ENCODE measurements around the gene PIP5K1C.

PIP5K1C gene

DNA sequence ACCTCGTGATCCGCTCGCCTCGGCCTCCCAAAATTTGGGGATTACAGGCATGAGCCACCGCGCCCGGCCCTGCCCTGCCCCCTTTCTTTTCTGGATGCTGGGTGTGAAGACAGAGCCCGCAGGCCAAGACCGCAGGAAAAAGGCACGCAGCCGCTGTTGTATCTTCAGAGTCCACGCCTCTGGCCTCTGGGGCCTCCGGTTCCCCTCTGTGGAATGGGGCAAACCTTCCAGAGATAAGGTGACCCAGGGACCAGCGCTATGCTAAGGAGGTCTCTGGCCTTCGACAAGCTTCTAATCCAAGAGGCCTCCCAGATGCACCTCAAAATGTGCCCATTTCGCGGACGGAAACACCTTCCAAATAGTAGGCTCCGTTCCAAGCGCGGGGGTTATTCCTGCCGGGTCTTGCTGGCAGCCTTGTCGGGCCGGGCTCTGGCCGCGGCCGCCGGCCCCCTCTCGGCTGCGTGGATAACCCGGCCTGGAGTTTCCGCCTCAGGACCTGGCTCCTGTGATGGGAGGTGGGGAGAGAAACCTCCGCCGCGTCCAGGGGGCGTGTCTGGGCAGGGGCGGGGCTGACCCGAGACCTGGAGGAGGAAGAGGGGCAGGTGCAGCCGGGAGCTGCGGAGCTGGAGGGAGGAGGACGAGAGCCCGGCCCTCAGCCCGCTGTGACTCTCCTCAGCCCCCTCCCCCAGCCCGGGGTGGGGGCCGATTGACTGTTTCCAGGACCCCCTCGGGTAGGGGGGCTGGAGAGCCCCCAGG, 21.0 kb upstream of the PIP5K1C start:
- DNase-seq = peak; percentile 72

DNA sequence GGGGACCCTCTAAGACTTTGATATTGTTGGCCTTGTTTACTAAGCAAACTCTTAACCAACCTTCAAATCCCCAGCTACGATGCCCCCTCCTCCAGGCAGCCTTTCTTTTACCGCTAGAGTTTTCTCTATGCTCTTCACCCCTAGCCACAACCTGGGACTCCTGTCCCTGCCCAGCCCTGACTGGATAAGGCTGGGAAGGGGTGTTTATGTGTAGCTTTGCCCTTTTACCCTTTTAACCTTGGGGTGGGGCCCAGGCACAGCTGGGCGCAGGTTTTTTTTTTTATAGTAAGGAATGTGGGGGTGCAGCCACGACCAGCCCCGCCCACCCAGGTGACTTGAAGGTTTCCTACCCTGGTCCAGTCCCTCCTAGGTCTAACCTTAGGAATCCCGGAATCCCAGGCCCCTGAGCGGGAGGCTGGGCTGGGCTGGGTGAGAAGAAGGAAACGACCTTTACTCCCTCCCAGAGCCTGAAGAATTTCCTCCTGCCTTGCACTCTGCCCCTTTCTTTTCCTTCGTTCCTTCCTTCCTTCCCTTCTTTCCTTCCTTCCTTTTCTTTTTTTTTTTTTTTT, 20.2 kb upstream of the PIP5K1C start:
- no peak for DNase-seq

DNA sequence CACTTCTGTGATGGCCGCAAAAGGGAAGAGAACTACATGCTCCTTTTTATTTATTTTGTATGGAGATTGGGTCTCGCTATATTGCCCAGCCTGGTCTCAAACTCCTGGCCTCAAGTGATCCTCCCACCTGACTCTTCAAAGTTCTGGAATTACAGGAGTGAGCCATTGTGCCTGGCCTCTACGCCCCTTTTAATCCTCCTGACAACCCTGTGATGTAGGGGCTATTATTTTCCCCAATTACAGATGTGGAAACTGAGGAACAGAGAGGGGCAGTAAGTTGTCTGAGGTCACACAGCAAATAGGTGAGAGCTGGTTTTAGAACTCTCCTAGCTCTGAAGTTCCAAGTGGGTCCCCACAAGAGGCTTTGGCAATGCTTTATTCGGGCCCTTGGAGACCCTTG, 19.6 kb upstream of the PIP5K1C start:
- no peak for DNase-seq

DNA sequence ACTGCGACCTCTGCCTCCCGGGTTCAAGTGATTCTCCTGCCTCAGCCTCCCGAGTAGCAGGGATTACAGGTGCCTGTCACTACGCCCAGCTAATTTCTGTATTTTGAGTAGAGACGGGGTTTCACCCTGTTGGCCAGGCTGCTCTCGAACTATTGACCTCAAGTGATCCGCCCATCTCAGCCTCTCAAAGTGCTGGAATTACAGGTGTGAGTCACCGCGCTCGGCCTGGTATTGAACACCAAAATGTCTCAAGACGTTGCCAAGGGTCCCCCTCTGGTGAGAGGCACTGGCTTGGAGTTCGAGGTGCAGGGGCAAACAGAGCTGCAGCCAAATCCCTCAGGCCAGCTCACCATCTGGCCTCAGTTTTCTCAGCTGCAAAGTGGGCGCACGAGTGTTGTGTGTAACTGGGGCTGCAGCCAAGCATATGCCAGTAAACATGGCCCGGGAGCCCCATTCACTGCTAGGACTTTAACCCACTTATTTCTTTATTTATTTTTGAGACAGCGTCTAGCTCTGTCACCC, 15.9 kb upstream of the PIP5K1C start:
- DNase-seq = no peak

DNA sequence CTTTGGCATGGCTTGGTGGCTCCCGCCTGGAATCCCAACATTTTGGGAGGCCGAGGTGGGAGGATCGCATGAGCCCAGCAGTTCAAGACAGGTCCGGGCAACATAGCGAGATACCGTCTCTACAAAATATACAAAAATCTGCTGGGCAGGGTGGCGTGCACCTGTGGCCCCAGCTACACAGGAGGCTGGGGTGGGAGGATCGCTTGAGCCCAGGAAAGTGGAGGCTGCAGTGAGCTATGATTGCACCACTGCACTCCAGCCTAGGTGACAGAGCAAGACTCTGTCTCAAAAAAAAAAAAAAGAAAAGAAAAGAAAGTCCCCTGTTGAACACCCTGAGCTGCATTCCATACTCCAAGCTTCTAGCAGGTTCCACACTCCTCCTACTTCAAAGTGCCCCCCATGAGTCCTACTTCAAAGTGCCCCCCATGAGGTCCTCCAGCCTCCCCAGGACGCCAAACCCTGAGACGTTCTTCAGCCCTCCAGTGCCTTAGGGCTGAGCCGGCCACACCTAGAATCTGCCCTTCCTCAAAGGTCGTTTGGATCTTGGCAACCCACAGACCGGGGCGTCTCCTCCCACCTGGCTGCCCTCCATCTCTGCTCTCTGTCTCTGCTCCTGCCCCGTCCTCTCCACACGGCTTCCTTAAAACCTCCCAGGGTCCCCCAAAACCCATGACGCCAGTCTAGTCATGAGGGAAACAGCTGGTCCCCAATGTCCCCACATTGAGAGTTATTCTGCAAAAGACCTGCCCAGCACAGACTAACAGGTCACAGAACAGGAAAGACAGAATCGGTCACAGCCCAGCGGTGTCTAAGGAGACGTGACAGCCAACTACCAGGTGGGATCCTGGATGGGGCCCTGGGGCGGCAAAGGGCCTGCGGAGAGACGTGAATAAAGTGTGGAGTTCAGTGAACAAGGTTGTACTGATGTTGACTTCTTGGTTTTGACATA, 12.7 kb upstream of the PIP5K1C start:
- no peak for DNase-seq

DNA sequence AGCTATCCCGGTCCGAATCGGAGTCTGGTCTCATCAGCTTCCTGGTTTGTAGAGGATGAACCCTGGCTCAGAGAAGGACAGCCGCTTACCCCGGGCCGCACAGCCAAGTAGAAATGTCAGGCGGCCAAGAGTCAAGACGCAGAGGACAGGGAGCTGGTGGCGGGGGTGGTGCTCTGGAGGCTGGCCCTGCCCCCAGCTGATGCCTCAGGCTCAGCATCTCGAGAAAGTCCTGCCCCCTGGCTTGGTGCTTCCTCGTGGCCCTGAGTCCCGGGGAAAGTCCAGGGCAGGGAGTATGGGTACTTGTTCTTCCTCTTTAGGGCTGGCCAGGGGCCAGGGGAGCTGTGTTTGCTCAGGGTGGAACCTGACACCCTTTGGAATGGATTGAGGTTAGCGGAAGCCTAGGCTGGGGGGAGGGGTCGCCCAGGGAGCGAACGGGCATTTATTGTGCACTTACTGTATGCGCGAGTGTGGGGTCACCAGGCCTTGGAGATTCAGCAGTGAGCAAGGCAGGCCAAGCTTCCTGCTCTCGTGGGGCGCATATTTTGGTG, 10.1 kb upstream of the PIP5K1C start:
- DNase-seq = peak; percentile 42

DNA sequence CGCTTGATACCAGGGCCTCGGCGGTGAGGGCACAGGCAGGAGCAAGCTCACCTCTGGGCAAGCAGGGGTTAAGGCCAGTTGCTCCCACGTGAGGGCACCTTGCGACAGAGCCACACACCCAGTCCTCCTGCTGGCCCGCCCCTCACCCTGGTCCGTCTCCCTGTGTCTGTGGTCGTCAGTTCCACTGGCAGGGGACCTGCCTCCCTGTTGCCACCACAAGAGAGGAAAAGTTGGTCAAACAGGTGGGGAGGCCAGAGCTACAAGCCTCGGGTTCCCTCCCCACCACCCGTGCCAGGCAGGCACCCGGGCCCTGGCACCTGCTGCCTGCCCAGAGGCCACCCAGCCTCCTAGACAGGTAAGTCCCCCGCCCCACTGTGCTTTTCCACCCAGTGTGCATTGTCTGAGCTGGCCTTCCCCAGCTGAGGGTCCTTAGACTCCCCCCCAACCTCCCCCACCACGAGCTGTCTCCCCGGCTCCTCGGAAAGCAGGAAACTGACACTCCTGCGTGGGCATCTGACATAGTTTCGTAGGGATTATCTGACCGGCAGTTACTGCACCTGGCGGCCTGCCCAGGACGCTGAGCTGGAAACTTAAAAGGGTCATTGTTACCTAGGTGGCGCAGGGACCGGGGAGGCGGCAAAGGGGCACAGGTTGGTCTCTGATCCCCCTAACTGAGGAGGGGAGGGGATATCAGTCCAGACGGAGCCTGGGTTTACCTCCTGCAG, 8.1 kb upstream of the PIP5K1C start, which contains the start of gene TJP3:
TJP3 (plus strand) TSS at position 178 of the 725 bp plus-strand sequence. CDS start 20,049 bp downstream, outside the sequence.
- no peak for DNase-seq

DNA sequence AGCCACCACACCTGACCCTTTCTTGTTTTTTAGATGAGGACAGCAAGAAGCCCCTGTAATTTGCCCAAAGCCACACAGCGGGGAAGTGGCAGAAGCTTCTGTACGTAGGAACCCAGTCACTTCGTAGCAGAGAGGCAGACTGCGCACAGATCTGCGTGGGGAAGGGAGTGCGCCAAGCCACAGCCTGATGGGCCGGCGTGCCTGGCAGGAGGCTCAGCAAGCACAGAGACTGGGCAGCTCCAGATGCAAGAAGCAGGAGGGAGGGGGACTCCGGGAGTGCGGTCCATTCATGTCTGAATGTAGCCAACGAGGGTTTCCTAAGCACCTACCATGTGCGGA, 7.6 kb upstream of the PIP5K1C start:
- DNase-seq = no peak

DNA sequence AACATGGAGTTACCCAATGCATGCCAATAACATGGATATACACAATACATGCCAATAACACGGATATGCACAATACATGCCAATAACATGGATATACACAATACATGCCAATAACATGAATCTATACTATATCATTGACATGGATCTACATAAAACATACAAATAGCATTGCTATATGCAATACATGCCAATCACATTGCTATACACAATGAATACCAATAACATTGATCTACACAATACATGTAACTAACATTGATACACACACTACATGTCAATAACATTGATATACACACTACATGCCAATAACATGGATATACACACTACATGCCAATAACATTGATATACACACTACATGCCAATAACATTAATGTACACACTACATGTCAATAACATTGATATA, 932 bp upstream of the PIP5K1C start:
- no peak for DNase-seq

DNA sequence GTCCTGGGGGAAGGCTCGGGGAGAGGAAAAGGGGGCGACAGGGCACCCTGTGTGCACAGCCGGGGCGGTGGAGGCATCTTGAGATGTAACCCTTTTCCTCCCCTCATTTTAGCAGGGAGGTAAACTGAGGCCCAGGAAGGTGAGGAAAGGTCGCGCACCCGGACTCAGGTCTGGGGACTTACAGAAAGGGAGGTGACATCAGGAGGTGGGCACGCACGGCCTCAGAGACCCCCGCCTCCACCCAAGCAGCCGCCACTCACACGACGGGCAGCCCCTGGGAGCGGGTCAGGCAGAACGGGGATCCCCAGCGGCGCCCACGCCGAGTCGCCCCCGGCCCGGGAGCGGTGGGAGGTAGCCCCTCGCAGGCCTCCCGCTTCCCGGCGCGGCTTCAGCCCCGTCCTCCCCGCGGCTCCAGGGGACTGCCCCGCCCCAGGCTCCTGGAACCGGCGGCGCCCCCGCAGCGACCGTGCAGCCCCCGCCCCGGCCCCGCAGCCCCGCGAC, 477 bp downstream of the PIP5K1C start:
- no peak for DNase-seq

DNA sequence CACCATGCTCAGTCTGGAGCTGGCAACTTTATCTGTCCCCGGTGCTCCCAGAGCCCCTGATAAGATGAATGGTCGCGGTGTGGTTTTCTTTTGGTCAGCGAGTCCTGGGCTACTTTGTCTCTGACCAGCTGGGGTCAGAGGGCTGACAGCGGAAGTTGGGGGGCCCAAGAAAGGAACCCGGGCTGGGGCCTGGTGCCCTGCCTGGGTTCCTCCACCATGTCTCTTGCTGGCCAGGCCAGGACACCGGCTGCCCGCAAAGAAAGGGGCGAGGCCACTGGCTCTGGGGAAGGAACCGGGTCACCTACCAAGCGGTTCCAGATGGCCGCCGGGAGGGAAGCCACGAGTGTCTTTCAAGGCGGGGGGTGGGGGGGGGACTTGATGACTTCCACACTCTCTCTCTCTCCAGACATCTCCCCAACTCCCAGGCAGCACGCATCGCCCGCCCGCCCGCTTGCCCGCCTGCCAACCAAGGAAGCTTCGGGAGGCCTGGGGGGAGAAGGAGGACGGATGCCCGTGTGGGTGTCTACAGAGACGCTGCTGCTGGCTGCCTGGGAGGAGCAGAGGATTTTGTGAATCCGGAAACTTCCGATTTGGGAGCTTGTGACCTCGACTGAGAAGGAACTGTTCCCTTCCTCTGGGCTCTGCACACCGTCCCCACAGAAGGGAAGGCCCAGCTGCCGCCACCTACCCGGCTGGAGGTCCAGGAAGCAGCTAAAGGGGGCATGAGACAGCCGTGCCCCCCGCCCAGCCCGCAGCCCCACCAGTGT, 1.1 kb downstream of the PIP5K1C start:
- peak; percentile 31 for DNase-seq

DNA sequence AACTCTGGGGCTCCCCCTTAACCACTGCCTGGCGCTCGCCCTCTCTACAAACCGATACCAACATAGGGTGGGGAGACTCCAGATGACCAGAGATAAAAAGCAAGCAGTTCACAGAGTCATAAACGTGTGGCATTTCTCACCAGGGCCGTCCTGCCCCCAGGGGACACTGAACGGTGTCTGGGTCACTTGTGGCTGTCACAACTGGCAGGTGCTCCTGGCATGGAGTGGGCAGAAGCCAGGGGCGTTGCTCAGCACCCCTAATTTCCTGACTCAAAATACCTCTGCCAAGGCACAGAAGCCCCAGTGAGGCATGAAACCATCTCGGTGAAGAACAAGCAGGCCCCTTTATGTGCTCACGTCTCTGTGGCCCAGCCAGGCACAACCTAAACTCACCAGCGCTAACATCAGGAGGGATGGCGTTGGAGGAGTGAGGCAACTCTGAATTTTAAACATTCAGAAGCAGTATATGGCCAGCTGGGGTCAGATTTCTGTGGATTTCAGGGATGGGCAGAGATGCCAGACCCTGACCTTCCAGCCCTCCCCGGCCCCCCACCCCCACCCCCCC, 1.8 kb downstream of the PIP5K1C start:
- DNase-seq = no peak

DNA sequence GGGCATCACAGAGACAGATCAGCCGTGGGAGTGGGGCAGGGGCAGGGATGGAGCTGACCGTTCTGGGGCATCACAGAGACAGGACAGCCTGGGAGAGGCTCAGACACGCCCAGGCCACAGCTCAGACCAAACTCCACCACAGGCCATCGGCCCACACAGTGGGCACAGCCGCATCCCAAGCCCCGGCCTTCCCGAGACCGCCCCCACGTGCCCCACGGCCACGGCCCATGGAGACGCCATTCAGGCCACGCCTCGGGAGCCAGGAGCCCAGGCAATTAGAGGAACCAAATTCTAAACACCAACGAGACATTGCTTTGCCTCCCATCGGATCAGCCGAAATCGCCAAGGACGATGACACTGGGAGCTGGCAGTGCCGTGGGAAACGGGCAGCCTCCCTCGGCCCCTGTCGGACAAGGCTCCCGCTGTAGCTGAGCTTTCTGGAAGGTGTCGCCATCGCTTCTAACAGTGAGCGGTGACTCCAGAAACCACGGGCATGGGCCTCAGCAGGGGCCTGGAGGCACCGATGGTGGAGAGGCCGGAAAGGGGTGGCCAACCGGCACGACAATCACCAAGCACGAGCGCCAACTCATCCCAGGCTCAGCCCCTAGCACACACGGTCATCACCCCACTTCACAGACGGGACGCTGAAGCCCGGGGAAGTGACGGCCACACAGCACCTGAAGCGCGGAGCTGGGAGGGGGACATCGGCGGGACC, 2.4 kb downstream of the PIP5K1C start:
- DNase-seq = no peak

DNA sequence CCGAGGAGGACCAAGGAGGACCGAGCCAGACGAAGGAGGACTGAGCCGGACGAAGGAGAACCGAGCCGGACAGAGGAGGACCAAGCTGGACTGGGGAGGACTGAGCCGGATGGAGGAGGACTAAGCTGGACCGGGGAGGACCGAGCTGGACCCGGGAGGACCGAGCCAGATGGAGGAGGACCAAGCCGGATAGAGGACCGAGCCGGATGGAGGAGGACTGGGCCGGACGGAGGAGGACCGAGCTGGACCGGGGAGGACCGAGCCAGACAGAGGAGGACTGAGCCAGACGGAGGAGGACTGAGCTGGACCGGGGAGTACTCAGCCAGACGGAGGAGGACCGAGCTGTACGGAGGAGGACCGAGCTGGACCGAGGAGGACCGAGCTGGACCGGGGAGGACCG, 3.2 kb downstream of the PIP5K1C start:
- no peak for DNase-seq

DNA sequence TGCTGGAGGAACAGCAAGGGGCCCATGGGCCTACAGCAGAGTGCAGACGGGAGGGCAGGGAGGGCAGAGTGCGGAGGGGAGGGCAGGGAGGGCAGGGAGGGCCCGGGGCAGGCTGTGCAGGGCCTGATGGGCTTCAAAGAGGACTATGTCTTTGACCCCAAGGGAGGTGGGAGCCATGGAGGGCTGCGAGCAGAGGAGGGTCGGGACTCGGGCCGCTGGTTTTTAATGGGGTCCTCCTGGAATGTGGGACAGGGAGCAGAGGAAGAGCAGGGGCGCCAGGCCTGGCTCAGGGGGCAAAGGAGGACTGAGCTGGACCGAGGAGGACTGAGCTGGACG, 3.6 kb downstream of the PIP5K1C start:
- no peak for DNase-seq

DNA sequence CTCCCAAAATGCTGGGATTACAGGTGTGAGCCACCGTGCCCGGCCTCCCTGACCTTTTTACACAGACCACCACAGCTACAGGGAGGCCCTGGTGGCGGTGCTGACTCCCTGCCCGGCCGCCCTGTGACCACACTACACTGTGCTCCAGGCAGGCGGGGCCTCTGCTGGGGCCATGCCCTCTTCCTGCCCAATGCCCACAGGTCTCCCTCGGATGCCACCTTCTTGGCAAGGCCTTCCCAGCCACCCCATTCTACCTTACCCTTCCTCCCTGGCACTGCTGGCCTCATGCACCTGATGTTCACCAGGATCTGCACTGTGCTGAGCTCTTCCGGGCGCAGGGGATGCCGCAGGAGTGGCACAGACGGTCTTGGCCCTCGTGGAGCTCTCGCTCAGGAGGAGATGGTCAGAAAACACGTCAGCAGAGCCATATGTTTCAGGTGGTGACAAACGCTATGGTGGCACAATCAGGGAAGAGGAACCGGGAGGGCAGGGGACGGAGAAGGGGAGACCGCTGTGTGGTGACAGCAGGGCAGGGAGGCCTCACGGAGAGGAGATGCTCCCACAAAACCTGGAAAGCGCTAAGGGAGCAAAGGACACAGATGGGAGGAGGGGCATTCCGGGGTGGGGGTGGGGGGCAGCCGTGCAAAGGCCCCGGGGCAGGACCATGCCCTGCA, 4.1 kb downstream of the PIP5K1C start:
- no peak for DNase-seq

DNA sequence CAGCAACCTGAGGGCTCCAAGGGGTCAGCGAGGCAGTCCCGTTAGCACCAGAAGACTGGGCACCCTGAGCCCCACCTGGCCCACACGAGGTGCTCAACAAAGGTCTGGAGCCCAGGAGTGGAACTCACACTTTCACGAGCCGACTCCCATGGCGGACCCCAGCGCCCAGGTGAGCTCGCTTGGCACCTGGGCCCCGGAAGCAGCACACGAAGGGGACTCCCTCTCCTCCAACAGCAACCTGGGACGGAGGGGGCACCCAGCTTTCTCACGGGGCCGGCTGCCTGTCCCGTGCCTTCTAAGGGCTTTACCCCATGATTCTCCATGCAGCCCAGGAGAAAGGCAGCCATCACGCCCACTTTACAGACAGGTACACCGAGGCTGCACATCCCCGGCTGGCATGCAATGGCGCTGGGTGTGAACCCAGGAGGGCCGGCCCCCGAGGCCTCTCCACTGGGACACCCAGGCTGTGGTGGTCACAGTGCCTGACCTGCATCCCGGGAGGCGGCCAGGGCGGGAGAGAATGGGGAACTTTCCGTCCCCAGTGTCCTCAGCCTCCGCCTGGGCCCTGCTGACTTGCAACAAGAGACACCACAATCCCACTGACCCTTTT, 5.0 kb downstream of the PIP5K1C start:
- no peak for DNase-seq

DNA sequence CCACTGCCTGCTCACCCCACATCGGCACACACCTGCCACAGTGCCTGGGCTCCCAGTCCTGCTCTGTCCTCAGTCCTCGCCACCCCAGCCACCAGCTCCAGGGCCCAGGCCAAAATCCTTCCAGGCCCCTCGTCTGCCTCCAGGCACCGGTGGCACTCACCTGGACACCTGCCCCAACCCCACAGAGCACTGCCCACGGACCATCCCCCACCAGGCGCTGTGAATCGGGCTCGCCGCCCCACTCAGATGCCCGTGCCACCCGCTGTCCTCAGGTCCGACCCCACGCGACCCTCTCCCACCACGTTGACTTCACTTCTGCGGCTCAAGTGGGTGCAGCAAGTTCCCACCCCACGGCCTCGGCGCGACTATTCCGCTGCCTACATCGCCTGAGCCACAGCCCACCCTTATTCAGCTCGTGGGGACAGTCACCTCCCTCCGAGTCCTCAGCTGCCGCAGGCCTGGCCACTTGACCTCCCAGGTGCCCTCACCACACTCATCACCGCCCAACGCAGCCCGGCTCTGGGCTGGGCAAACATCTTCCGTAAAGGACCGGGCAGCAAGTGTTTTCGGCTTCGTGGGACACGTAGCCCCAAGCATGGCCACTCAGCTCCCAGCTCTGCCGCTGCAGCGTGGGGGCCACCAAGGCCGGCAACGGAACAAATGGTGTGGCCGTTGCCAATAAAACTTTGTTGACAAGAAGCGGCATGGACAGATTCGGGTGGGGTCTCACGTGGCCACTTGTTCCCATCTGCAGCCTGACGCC, 5.7 kb downstream of the PIP5K1C start:
- DNase-seq = no peak

All from fibroblast of upper back skin (primary cell).